ENCODE measurements around the gene SLC25A42.
A peak's percentile ranks its signal among the peaks of the same experiment; 100 is the strongest.
"Not testable (repeated sequence)": the region's sequence is repeated elsewhere in the genome, so short reads cannot be mapped to it uniquely, and the experiment has no call there.

SLC25A42 gene, protein sequence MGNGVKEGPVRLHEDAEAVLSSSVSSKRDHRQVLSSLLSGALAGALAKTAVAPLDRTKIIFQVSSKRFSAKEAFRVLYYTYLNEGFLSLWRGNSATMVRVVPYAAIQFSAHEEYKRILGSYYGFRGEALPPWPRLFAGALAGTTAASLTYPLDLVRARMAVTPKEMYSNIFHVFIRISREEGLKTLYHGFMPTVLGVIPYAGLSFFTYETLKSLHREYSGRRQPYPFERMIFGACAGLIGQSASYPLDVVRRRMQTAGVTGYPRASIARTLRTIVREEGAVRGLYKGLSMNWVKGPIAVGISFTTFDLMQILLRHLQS

DNA sequence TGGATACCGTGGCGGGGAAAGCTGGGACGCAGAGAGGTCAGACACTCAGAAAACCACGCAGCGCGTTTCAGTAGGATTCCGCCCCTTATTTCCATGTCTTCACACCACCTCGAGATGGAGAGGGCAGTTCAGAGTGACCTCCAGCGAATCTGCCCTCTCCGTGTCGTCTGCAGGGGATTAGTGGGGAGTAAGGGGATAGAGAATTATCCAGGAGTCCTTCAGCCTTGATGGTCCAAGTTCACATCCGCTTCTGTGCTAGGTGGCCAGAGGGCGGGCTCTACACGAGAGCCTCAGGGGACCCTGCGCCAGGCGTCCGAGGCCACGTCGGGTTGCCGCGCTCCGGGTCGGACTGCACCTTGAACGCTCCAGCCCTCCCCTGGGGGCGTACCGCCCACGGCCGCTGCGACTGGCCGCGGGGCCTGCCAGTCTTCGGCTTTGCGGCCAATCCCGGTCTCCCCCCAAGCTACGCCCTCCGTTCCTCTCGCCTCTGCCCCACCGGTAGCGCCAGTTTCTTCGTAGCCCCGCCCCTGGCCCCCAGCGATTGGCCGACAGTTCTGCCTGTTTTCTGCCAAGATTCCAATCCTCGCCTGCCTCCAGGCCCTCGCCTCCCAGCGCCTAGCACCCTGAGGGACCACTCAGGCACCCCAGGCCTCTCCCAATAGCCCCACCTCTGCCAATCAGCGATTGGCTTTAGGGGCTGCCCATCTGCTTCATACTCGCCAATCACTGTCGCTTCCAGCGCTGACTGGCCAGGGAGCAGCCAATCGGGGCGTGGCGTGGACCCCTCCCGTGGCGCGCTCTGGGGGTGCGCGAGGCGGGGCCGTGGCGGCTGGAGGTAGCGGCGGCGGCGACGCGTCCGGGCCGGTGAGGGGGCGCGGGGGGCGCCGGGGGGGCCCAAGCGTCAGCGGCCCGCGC lies at the start of gene SLC25A42:
SLC25A42 (plus strand) TSS at position 812 of the 915 bp plus-strand sequence. CDS start 32,131 bp downstream, outside the sequence.
- DNase-seq (ENCODE audit: insufficient read length, low spot score) (peak; percentile 99), FAIRE-seq (no peak)
- TF ChIP-seq, protein P1, sequence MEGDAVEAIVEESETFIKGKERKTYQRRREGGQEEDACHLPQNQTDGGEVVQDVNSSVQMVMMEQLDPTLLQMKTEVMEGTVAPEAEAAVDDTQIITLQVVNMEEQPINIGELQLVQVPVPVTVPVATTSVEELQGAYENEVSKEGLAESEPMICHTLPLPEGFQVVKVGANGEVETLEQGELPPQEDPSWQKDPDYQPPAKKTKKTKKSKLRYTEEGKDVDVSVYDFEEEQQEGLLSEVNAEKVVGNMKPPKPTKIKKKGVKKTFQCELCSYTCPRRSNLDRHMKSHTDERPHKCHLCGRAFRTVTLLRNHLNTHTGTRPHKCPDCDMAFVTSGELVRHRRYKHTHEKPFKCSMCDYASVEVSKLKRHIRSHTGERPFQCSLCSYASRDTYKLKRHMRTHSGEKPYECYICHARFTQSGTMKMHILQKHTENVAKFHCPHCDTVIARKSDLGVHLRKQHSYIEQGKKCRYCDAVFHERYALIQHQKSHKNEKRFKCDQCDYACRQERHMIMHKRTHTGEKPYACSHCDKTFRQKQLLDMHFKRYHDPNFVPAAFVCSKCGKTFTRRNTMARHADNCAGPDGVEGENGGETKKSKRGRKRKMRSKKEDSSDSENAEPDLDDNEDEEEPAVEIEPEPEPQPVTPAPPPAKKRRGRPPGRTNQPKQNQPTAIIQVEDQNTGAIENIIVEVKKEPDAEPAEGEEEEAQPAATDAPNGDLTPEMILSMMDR (IDR thresholded peaks at IDR 0.05; ENCODE audit: insufficient read depth, missing control alignments): no peak

DNA sequence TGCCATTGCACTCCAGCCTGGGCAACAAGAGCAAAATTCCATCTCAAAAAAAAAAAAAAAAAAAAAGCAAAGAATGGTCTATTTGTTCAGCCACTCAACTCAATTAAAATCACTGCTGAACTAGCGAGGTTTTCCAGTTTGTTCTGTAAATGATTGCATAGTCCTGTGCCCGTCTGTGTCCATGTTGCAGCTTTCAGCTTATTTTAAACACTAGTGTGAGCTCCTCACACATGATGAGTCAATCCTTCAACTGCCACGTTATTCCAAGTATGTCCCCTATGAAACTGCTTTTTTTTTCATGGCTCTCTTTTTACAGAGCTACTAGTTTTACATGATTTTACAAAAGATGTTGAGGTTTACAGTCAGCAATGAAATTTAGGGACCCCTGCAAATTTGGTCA lies 42.7 kb upstream of the SLC25A42 start:
- no peak for FAIRE-seq
- TF ChIP-seq, protein P1 (IDR thresholded peaks at IDR 0.05; ENCODE audit: insufficient read depth, missing control alignments): no peak
- no peak for DNase-seq (ENCODE audit: insufficient read length, low spot score)

DNA sequence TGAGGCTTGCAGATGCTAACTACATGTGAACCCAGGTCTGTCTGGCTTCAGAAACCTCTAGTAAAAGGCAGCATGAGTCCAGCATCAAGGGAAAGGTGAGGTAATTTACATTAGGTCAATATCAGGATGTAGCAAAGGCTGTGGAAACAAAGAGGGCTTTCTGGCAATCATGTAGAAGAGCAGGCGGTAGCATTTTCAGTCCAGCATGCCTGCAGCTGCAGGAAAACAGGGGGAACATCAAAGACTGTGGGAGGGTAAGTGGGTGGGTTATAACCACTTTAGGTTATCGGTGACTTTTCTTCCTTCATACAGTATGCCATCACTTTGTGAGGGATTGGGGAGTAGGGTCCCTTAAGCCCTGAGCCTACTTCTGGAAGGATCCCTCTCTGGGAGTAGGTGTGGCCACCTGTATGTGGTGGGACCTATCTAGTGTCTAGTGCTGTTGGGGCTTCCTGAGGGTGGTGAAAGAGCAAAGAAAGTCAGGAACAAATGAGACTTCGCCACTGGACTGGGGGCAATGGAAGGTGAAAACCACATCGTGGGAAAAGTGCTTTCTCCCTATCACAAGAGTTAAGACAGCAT lies 41.3 kb upstream of the SLC25A42 start:
- DNase-seq (ENCODE audit: insufficient read length, low spot score): no peak
- TF ChIP-seq, protein P1 (IDR thresholded peaks at IDR 0.05; ENCODE audit: insufficient read depth, missing control alignments): no peak
- FAIRE-seq: no peak

DNA sequence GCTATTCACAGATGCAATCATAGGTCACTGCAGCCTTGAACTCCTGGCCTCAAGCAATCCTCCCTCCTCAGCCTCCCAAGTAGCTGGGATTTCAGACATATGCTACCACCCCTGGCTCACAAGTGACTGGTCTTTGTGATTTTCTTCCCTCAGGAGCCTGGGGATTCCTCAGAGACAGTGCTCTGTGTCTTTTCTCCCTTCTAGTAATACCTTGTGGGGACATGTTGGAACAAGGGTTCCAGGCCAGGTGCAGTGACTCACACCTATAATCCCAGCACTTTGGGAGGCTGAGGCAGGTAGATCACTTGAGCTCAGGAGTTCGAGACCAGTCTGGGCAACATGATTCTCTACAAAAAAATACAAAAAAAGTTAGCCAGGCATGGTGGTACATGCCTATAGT lies 40.4 kb upstream of the SLC25A42 start:
- FAIRE-seq: not testable (repeated sequence)

DNA sequence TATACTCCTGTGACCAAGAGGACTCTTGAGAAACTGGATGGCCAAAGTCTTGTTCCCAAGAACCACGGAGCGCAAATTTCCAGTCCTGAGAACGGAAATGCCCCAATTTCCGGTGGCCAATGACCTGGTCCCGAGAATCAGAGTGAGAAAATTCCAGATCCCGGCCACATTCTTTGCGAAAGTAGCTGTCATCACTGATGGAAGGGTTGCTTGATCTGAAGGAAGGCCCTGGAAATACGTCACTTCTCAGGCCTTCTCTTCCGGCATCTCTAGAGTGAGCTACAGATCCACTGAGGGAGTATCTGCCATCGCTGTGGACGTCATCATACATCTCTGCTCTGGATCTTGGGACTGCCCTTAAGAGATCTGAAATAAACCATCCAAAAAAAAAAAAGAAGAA lies 37.9 kb upstream of the SLC25A42 start:
- no peak for FAIRE-seq
- TF ChIP-seq, protein P1 (IDR thresholded peaks at IDR 0.05; ENCODE audit: insufficient read depth, missing control alignments): no peak

More for the DNA sequence above, 40.4 kb upstream of the SLC25A42 start:
- DNase-seq (ENCODE audit: insufficient read length, low spot score): not testable (repeated sequence)

DNA sequence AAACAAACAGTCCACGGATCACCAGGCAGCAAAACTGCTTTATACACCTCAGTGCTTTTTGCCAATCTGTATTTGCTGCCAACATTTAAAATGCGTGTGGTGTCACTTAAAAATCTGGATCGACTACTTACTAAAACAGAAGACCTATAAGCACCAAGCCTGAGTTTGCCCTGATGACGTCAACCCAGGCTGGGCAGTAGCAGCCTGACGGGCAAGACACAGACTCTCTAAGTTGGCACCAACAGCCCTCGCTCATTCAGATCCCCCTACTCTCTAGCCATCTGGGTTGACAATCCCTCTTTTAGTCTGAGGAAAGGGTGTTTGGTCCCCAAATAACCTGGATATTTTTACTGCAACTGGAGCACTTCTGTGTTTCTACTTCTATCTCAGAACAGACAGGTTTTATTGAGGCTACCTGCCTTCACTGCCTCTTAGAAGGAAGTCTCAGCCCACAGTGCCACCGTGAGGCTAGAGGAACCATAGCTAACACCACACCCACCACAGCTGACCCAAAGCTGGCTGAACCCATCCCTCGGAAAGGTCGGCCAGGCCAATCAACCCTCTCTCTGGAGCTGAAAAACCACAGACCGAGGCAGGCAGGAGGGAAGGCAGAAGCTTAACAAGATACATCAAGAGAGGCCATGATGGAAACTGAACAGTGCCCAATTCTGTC lies 37.4 kb upstream of the SLC25A42 start:
- DNase-seq (ENCODE audit: insufficient read length, low spot score): no peak
- no peak for FAIRE-seq

More for the DNA sequence above, 37.9 kb upstream of the SLC25A42 start:
- no peak for DNase-seq (ENCODE audit: insufficient read length, low spot score)

More for the DNA sequence above, 37.4 kb upstream of the SLC25A42 start:
- TF ChIP-seq, protein P1 (IDR thresholded peaks at IDR 0.05; ENCODE audit: insufficient read depth, missing control alignments): peak; percentile 28
